ENCODE measurements around the gene GRAMD2B.
"Not testable (repeated sequence)": the region's sequence is repeated elsewhere in the genome, so short reads cannot be mapped to it uniquely, and the experiment has no call there.

The GRAMD2B gene

GRCh38 chr5:126391386-126391785 is 31.8 kb upstream of the GRAMD2B start:
- Histone ChIP-seq H3K9me3 (no peaks in the 10 kb centered on the region), H3K36me3 (no peaks in the 10 kb centered on the region), H3K27me3 (no peaks in the 10 kb centered on the region), H3K27ac (no peak overlapping the region), H3K4me1 (ENCODE audit: control insufficient read depth in 1 of 2, insufficient read depth in 1 of 2, low read depth in 1 of 2, low read length in 1 of 2) (no peaks in the 10 kb centered on the region), H3K4me3 (ENCODE audit: low read depth in 1 of 2, low read length in 1 of 2) (no peak overlapping the region)
- no peak for TF ChIP-seq CTCF (IDR thresholded peaks at IDR 0.05)

- H3K27me3 ChIP-seq = no peaks in the 10 kb centered on the region
- H3K27ac ChIP-seq = no peak overlapping the region
- H3K36me3 ChIP-seq = no peaks in the 10 kb centered on the region
- H3K9me3 ChIP-seq = no peaks in the 10 kb centered on the region
- no peaks in the 10 kb centered on the region for H3K4me1 ChIP-seq (ENCODE audit: control insufficient read depth in 1 of 2, insufficient read depth in 1 of 2, low read depth in 1 of 2, low read length in 1 of 2)
- no peak overlapping the region for H3K4me3 ChIP-seq (ENCODE audit: low read depth in 1 of 2, low read length in 1 of 2)
- no peak for TF ChIP-seq CTCF (IDR thresholded peaks at IDR 0.05)
These were observed 28.9 kb upstream of the GRAMD2B start for GRCh38 chr5:126394211-126394788.

- TF ChIP-seq CTCF (IDR thresholded peaks at IDR 0.05) = no peak
- no peak overlapping the region for H3K4me3 ChIP-seq (ENCODE audit: low read depth in 1 of 2, low read length in 1 of 2)
- no peak overlapping the region for H3K27ac ChIP-seq
These were observed 28.0 kb upstream of the GRAMD2B start for GRCh38 chr5:126395198-126395597.

GRCh38 chr5:126395605-126396004 is 27.6 kb upstream of the GRAMD2B start:
- Histone ChIP-seq H3K36me3 (no peaks in the 10 kb centered on the region), H3K4me3 (ENCODE audit: low read depth in 1 of 2, low read length in 1 of 2) (no peak overlapping the region), H3K9me3 (no peaks in the 10 kb centered on the region), H3K27me3 (no peaks in the 10 kb centered on the region), H3K4me1 (ENCODE audit: control insufficient read depth in 1 of 2, insufficient read depth in 1 of 2, low read depth in 1 of 2, low read length in 1 of 2) (no peaks in the 10 kb centered on the region), H3K27ac (no peak overlapping the region)
- TF ChIP-seq CTCF (IDR thresholded peaks at IDR 0.05) = no peak

More at GRCh38 chr5:126395198-126395597, 28.0 kb upstream of the GRAMD2B start:
- no peaks in the 10 kb centered on the region for H3K4me1 ChIP-seq (ENCODE audit: control insufficient read depth in 1 of 2, insufficient read depth in 1 of 2, low read depth in 1 of 2, low read length in 1 of 2)
- H3K36me3 ChIP-seq = no peaks in the 10 kb centered on the region
- no peaks in the 10 kb centered on the region for H3K9me3 ChIP-seq
- H3K27me3 ChIP-seq = no peaks in the 10 kb centered on the region

- H3K36me3 ChIP-seq; H3K9me3 ChIP-seq; H3K4me1 ChIP-seq (ENCODE audit: control insufficient read depth in 1 of 2, insufficient read depth in 1 of 2, low read depth in 1 of 2, low read length in 1 of 2); H3K27ac ChIP-seq; H3K4me3 ChIP-seq (ENCODE audit: low read depth in 1 of 2, low read length in 1 of 2); H3K27me3 ChIP-seq: not testable (repeated sequence)
These were observed 26.5 kb upstream of the GRAMD2B start for GRCh38 chr5:126396721-126397120.

- H3K4me3 ChIP-seq (ENCODE audit: low read depth in 1 of 2, low read length in 1 of 2) = no peak overlapping the region
- TF ChIP-seq CTCF (IDR thresholded peaks at IDR 0.05) = no peak
- no peak overlapping the region for H3K27ac ChIP-seq
- H3K27me3 ChIP-seq = no peaks in the 10 kb centered on the region
- H3K9me3 ChIP-seq = no peaks in the 10 kb centered on the region
- no peaks in the 10 kb centered on the region for H3K4me1 ChIP-seq (ENCODE audit: control insufficient read depth in 1 of 2, insufficient read depth in 1 of 2, low read depth in 1 of 2, low read length in 1 of 2)
- no peaks in the 10 kb centered on the region for H3K36me3 ChIP-seq
These were observed 24.4 kb upstream of the GRAMD2B start for GRCh38 chr5:126398791-126399190.
